Ascending aorta (tissue), 2 donors: ENCODE data around the gene PRDM2. TPM values are rescaled to one million over a fixed set of nuclear protein-coding genes. Genes with fewer than 3 reads are reported as not detected.

Experiments
- DNase-seq, 2 donors: peaks; one replicate each; pipeline ENCODE4 v3.0.0-alpha.2; 2019; ENCODE audit warnings: low spot score in 2 of 2
- H3K27ac ChIP-seq, 2 donors: fragments of 200-600 bp; sonication (generic); one replicate each; pipeline ENCODE4 v1.5.1; 2016 to 2017; ENCODE audit warnings: mild to moderate bottlenecking in 1 of 2
- H3K27me3 ChIP-seq: fragments of 200-600 bp; sonication (generic); one replicate; pipeline ENCODE4 v1.5.1; 2017
- H3K36me3 ChIP-seq, 2 donors: fragments of 200-600 bp; sonication (generic); one replicate each; pipeline ENCODE4 v1.5.1; 2016
- H3K4me1 ChIP-seq, 2 donors: fragments of 200-600 bp; sonication (generic); one replicate each; pipeline ENCODE4 v1.5.1; 2016 to 2017; ENCODE audit warnings: mild to moderate bottlenecking in 1 of 2
- H3K4me3 ChIP-seq, 2 donors: fragments of 200-600 bp; sonication (generic); one replicate each; pipeline ENCODE4 v1.5.1; 2016 to 2017; ENCODE audit warnings: mild to moderate bottlenecking in 1 of 2
- H3K9me3 ChIP-seq, 2 donors: fragments of 200-600 bp; sonication (generic); one replicate each; pipeline ENCODE4 v1.5.1; 2016
- intact Hi-C: fragments of 100-400 bp; cut with DNase I; formaldehyde crosslinking; loops from one replicate; pipeline ENCODE4 v1.15.1; 2023
- total RNA-seq: library from RNA; depleted of rRNA; stranded (reverse); fragments of >200 nt; gene quantifications from one replicate; pipeline ENCODE4 v1.1.0, GENCODE V29; 2016
- TF ChIP-seq, protein P1 (sequence below), 3 experiments: fragments of 200-600 bp in 2 of 3; fragments of 450-650 bp in 1 of 3; sonication (generic) in 2 of 3; IDR thresholded peaks; one replicate each; pipeline ENCODE4 v1.5.1; 2016 to 2019; ENCODE audit warnings: antibody characterized with exemption in 3 of 3, mild to moderate bottlenecking in 1 of 3, moderate library complexity in 1 of 3

PRDM2 gene
- total RNA-seq, 1 donor from 2014 or later = 27.2 TPM

DNA sequence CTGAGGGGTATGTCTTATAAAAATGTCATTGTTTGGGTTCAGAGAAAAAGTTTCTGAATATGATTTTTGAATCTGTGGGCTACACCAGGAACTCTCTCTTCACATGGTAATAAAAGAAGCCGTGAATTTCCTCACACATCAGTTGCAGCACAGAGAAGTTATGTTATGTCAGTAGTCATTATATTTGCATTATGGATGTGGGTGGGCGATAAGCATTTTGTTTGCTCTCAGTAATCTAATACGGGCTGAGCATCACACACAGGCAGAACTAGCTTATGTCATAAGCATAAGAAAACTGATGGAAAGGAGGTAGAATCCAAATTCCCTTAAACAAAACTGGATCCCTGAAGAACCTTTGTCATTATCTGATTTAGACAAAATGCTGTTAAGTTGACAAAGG is 70.8 kb downstream of the PRDM2 start:
- peaks cover 0 to 5% of the 10 kb centered on the region in 2 donors for H3K4me1 ChIP-seq
- H3K4me3 ChIP-seq = no peak overlapping the region
- no peaks in the 10 kb centered on the region for H3K9me3 ChIP-seq
- no peak overlapping the region for H3K27ac ChIP-seq
- TF ChIP-seq, protein P1, sequence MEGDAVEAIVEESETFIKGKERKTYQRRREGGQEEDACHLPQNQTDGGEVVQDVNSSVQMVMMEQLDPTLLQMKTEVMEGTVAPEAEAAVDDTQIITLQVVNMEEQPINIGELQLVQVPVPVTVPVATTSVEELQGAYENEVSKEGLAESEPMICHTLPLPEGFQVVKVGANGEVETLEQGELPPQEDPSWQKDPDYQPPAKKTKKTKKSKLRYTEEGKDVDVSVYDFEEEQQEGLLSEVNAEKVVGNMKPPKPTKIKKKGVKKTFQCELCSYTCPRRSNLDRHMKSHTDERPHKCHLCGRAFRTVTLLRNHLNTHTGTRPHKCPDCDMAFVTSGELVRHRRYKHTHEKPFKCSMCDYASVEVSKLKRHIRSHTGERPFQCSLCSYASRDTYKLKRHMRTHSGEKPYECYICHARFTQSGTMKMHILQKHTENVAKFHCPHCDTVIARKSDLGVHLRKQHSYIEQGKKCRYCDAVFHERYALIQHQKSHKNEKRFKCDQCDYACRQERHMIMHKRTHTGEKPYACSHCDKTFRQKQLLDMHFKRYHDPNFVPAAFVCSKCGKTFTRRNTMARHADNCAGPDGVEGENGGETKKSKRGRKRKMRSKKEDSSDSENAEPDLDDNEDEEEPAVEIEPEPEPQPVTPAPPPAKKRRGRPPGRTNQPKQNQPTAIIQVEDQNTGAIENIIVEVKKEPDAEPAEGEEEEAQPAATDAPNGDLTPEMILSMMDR (IDR thresholded peaks at IDR 0.05) = no peak
- no peaks in the 10 kb centered on the region for H3K27me3 ChIP-seq
- DNase-seq = no peak
- H3K36me3 ChIP-seq = peaks cover 10 to 12% of the 10 kb centered on the region in 2 donors
- intact Hi-C loops = no loop called here

DNA sequence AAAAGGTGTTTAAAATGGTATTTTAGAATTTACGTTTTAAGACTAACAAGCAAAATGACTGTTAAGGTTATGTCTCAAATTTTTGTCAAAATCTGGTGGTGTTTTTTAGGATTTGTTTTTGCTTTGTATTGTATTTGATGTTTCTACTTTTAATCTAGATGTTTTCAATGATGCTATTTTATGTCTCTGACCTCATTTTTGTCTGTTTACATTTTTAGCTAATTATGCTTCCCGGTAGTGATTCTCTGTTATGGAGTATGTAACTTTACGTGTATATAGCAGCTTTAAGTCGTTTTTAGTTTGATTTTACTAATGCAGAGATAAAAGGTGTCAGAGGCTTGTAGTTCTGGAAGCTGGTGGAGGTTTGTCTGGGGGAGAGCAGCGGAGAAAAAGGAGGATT is 71.8 kb downstream of the PRDM2 start:
- intact Hi-C loops = no loop called here
- Histone ChIP-seq H3K27me3 (no peaks in the 10 kb centered on the region), H3K27ac (no peak overlapping the region), H3K4me3 (no peak overlapping the region), H3K9me3 (no peaks in the 10 kb centered on the region), H3K4me1 (no peaks in the 10 kb centered on the region), H3K36me3 (peaks cover 20 to 22% of the 10 kb centered on the region in 2 donors)
- TF ChIP-seq, protein P1 (IDR thresholded peaks at IDR 0.05) = no peak
- DNase-seq = no peak

DNA sequence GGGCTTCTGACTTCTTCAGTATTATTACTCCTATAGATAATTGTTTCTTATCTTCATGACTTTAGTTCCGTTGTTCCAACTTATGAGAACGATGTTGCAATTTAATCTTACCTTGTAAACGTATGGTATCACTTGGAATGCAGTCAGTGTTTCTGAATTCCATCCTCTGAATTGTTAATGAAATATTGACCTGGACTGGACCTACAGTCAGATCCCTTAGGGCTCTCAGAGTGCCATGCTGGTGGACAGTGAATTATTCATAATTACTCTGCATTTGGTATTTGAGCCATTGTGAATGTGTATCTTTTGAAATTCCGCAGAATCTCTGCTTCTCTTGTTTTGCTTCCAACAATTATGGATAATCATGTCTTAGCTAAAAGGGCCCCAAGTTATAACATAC is 72.3 kb downstream of the PRDM2 start:
- Histone ChIP-seq H3K4me3 (no peak overlapping the region), H3K27ac (no peak overlapping the region), H3K4me1 (no peaks in the 10 kb centered on the region), H3K27me3 (no peaks in the 10 kb centered on the region), H3K36me3 (peaks cover 23 to 28% of the 10 kb centered on the region in 2 donors), H3K9me3 (no peaks in the 10 kb centered on the region)
- intact Hi-C loops = no loop called here
- no peak for DNase-seq
- TF ChIP-seq, protein P1 (IDR thresholded peaks at IDR 0.05) = no peak

DNA sequence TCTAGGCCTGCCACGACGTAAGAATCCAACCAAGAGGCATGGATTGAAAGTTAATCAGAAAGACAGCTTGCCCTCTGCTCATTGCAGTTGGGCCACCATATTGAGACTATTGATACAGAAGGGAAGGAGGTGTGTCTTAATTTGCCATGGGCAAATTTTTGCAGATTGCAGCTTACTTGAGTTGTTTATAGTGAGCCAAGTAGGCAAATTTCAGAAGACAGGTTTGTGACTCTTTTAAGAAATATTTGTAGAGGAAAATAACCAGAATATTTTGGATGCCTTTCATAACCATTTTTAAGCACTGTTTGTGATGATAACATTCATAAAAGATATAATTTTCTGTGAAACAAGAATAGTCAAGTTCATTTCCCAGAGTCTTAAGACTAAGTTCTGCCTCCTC is 74.1 kb downstream of the PRDM2 start:
- intact Hi-C loops = no loop called here
- H3K36me3 ChIP-seq = peaks cover 40 to 42% of the 10 kb centered on the region in 2 donors

DNA sequence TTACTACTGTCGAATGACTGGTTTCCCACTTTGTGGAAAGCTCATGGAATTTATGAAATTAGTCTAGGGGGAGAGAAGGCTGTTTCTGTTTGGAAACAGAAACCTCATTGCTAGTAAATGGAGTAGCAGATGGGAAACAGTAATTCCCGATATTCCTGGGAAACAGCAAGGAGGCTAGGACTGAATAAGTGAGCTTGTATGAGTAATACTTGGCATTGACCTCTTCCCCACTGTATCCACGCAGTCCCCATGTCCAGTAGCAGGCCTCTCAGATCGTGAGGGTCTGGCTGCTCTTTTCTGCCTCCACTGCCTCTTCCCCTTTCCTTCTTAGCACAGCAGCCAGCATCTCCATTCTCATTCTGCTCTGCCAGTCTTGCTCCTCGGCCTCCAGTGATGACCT is 75.5 kb downstream of the PRDM2 start:
- intact Hi-C loops = no loop called here
- Histone ChIP-seq H3K9me3 (no peaks in the 10 kb centered on the region), H3K36me3 (peaks cover 48 to 55% of the 10 kb centered on the region in 2 donors), H3K27me3 (no peaks in the 10 kb centered on the region), H3K4me1 (no peaks in the 10 kb centered on the region), H3K27ac (no peak overlapping the region), H3K4me3 (no peak overlapping the region)
- DNase-seq = no peak
- TF ChIP-seq, protein P1 (IDR thresholded peaks at IDR 0.05) = no peak

More for the DNA sequence above, 74.1 kb downstream of the PRDM2 start:
- H3K4me3 ChIP-seq = no peak overlapping the region
- no peaks in the 10 kb centered on the region for H3K27me3 ChIP-seq
- H3K27ac ChIP-seq = no peak overlapping the region
- TF ChIP-seq, protein P1 (IDR thresholded peaks at IDR 0.05) = no peak
- no peak for DNase-seq
- H3K9me3 ChIP-seq = no peaks in the 10 kb centered on the region
- no peaks in the 10 kb centered on the region for H3K4me1 ChIP-seq

DNA sequence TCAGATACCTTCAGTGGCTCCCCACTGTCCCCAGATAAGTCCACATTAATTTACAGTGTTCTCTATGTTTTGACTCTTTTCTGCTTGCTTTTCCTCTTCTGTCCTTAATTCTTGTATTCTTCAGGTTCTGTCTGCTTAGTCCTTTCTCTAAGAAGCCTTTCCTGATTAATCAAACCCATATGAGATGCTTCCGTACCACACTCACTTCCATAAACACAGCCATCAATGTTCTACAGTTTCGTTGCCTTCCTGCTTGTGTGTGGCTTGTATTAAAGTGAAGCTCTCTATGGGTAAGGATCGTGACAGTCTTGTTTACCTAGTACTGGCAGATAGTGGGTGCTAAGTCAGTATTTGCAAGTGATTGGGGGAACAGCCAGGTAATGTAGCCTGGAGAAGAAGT is 75.9 kb downstream of the PRDM2 start:
- DNase-seq = no peak
- H3K36me3 ChIP-seq = peaks cover 48 to 56% of the 10 kb centered on the region in 2 donors
- no peaks in the 10 kb centered on the region for H3K9me3 ChIP-seq
- no peak overlapping the region for H3K4me3 ChIP-seq
- TF ChIP-seq, protein P1 (IDR thresholded peaks at IDR 0.05) = no peak
- no peak overlapping the region for H3K27ac ChIP-seq
- no peaks in the 10 kb centered on the region for H3K27me3 ChIP-seq
- H3K4me1 ChIP-seq = no peaks in the 10 kb centered on the region
- intact Hi-C loops = no loop called here
